CD14-positive monocyte (primary cell): ENCODE measurements around the gene TMEM14A. TPM values are rescaled to one million over a fixed set of nuclear protein-coding genes. Genes with fewer than 3 reads are reported as not detected.

Experiments
- DNase-seq, 3 donors: peaks; one replicate each; pipeline ENCODE4 v3.0.0-alpha.2; 2011 to 2022
- H2AFZ ChIP-seq: 2 replicates; pipeline ENCODE4 v1.6.0; 2012; ENCODE audit warnings: mild to moderate bottlenecking, low read depth, low read length, inconsistent platforms; ENCODE audit not compliant: insufficient read depth, poor library complexity, severe bottlenecking
- H3K27ac ChIP-seq, 2 donors: 1 replicate in 1 of 2; 2 replicates in 1 of 2; pipeline ENCODE4 v1.5.1; 2012 to 2013; ENCODE audit warnings: low read length in 2 of 2, control low read depth in 1 of 2, inconsistent platforms in 1 of 2, low read depth in 1 of 2, mild to moderate bottlenecking in 1 of 2
- H3K27me3 ChIP-seq, 2 donors: one replicate each; pipeline versions ENCODE4 v1.6.0 to v1.6.1; 2011 to 2013; ENCODE audit warnings: low read length in 2 of 2; ENCODE audit not compliant: control insufficient read depth in 2 of 2, insufficient read depth in 2 of 2
- H3K36me3 ChIP-seq, 2 donors: replicated peaks in 1 of 2; 1 replicate in 1 of 2; 2 replicates in 1 of 2; pipeline versions ENCODE4 v1.5.1 to v1.6.1; 2012 to 2013; ENCODE audit warnings: low read length in 2 of 2, control low read depth in 1 of 2, inconsistent platforms in 1 of 2, mild to moderate bottlenecking in 1 of 2; ENCODE audit not compliant: insufficient read depth in 2 of 2, control insufficient read depth in 1 of 2
- H3K4me1 ChIP-seq, 2 donors: 1 replicate in 1 of 2; 2 replicates in 1 of 2; pipeline versions ENCODE4 v1.5.1 to v1.6.1; 2012 to 2013; ENCODE audit warnings: low read length in 2 of 2, control low read depth in 1 of 2, inconsistent platforms in 1 of 2, mild to moderate bottlenecking in 1 of 2, moderate library complexity in 1 of 2; ENCODE audit not compliant: insufficient read depth in 2 of 2, control insufficient read depth in 1 of 2
- H3K4me2 ChIP-seq: replicated peaks from 2 replicates; pipeline ENCODE3; 2012; ENCODE audit warnings: low read length, moderate library complexity, mild to moderate bottlenecking; ENCODE audit not compliant: poor library complexity, severe bottlenecking; ENCODE audit errors: extremely low read depth
- H3K4me3 ChIP-seq, 3 experiments: fragments of 200-600 bp in 1 of 3; sonication (generic) in 1 of 3; replicated peaks in 1 of 3; 1 replicate in 2 of 3; 2 replicates in 1 of 3; pipeline ENCODE4 v1.5.1; 2011 to 2013; ENCODE audit warnings: low read length in 3 of 3, mild to moderate bottlenecking in 3 of 3, control low read depth in 2 of 3, low read depth in 2 of 3, inconsistent platforms in 1 of 3, moderate library complexity in 1 of 3
- H3K79me2 ChIP-seq: 2 replicates; pipeline ENCODE4 v1.6.0; 2012; ENCODE audit warnings: mild to moderate bottlenecking, control low read depth, inconsistent platforms, low read length, moderate library complexity; ENCODE audit not compliant: insufficient read depth
- H3K9ac ChIP-seq: 2 replicates; pipeline ENCODE4 v1.6.0; 2017; ENCODE audit warnings: low read length, mild to moderate bottlenecking; ENCODE audit not compliant: insufficient read depth, poor library complexity, severe bottlenecking
- H3K9me3 ChIP-seq, 2 donors: replicated peaks in 1 of 2; 1 replicate in 1 of 2; 2 replicates in 1 of 2; pipeline versions ENCODE4 v1.5.1 to v1.6.1; 2012 to 2013; ENCODE audit warnings: low read length in 2 of 2, control low read depth in 1 of 2; ENCODE audit not compliant: control insufficient read depth in 1 of 2, insufficient read depth in 1 of 2
- H4K20me1 ChIP-seq: 2 replicates; pipeline ENCODE4 v1.6.0; 2012; ENCODE audit warnings: mild to moderate bottlenecking, low read length, control low read depth, moderate library complexity; ENCODE audit not compliant: insufficient read depth
- H3K27ac Mint-ChIP-seq, 7 donors: one replicate each; pipeline ENCODE4 v1.8.0; 2020; ENCODE audit warnings: mild to moderate bottlenecking in 7 of 7, mixed read lengths in 7 of 7, moderate library complexity in 6 of 7, inconsistent platforms in 2 of 7
- H3K27me3 Mint-ChIP-seq, 3 donors: one replicate each; pipeline ENCODE4 v1.8.0; 2021 to 2022; ENCODE audit warnings: low read depth in 3 of 3, mild to moderate bottlenecking in 3 of 3, mixed read lengths in 3 of 3, moderate library complexity in 3 of 3, inconsistent platforms in 1 of 3
- H3K36me3 Mint-ChIP-seq, 2 donors: one replicate each; pipeline ENCODE4 v1.8.0; 2020; ENCODE audit warnings: mixed read lengths in 2 of 2, inconsistent platforms in 1 of 2, mild to moderate bottlenecking in 1 of 2
- H3K4me1 Mint-ChIP-seq: one replicate; pipeline ENCODE4 v1.8.0; 2020; ENCODE audit warnings: mild to moderate bottlenecking, mixed read lengths
- H3K4me3 Mint-ChIP-seq, 2 donors: one replicate each; pipeline ENCODE4 v1.8.0; 2020; ENCODE audit warnings: mild to moderate bottlenecking in 2 of 2, mixed read lengths in 2 of 2, moderate library complexity in 1 of 2
- H3K9me3 Mint-ChIP-seq, 7 donors: one replicate each; pipeline ENCODE4 v1.8.0; 2020 to 2022; ENCODE audit warnings: mixed read lengths in 7 of 7, mild to moderate bottlenecking in 6 of 7, moderate library complexity in 6 of 7, inconsistent platforms in 2 of 7
- WGBS: methylation state at CpG from one replicate; pipeline ENCODE4 v1.1.5; 2013; ENCODE audit warnings: missing lambda C conversion rate; ENCODE audit not compliant: insufficient coverage; 5-methylcytosine and 5-hydroxymethylcytosine counted together
- intact Hi-C, 2 donors: fragments of 100-400 bp; cut with micrococcal nuclease; formaldehyde crosslinking; loops; one replicate each; pipeline versions ENCODE4 v1.15.0 to v1.15.1; 2023
- polyA plus RNA-seq, 3 donors: library from polyadenylated mRNA; depleted of rRNA in 1 of 3; unstranded in 2 of 3; stranded (reverse) in 1 of 3; fragments of 300-500 nt in 2 of 3; fragments of >200 nt in 1 of 3; fragmentation: Illumina TruSeq in 2 of 3; gene quantifications; 1 replicate in 2 of 3; 2 replicates in 1 of 3; pipeline ENCODE4 v1.2.3, GENCODE V29; 2012 to 2021
- TF ChIP-seq, protein P1 (sequence below): fragments of 200-600 bp; IDR thresholded peaks from one replicate; pipeline ENCODE4 v1.8.0; 2022; ENCODE audit warnings: antibody characterized with exemption, mild to moderate bottlenecking

TMEM14A gene
- polyA plus RNA-seq, 3 donors = 0.08 to 0.23 (median 0.20) TPM

DNA sequence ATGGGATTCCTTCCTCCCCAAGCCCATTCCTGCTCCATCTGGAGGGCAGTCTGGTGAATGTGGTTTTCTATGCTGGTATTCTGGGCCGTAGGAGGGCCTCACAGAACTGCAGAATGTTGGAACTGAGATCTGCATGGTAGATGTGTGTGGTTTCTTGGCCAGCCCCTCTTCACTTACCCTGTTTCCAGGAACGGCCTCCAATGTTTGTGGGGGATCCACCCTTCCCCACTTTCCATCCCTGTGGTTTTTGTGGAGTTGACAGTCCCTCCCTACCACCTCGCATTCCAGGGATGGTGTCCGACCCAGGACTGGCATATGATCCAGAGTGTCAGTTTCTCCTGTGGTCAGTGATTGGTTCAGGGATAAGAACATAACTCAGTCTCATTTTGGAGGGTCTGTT is 26.7 kb upstream of the TMEM14A start:
- no peak overlapping the region for H3K27ac Mint-ChIP-seq
- no peaks in the 10 kb centered on the region for H3K36me3 Mint-ChIP-seq
- no peak overlapping the region for H3K4me3 Mint-ChIP-seq
- peaks cover 0 to 2% (median 0%) of the 10 kb centered on the region in 7 donors for H3K9me3 Mint-ChIP-seq
- DNase-seq = no peak
- Histone ChIP-seq H3K9me3 (no peaks in the 10 kb centered on the region), H3K9ac (no peak overlapping the region), H2AFZ (no peak overlapping the region), H4K20me1 (no peaks in the 10 kb centered on the region), H3K27ac (no peak overlapping the region), H3K36me3 (no peaks in the 10 kb centered on the region), H3K4me2 (no peak overlapping the region), H3K4me1 (peaks cover 3 to 9% of the 10 kb centered on the region in 2 donors), H3K79me2 (no peaks in the 10 kb centered on the region), H3K27me3 (peaks cover 0 to 2% of the 10 kb centered on the region in 2 donors), H3K4me3 (no peak overlapping the region)
- H3K27me3 Mint-ChIP-seq = peaks cover 8 to 14% (median 11%) of the 10 kb centered on the region in 3 donors
- intact Hi-C loops = no loop called here
- peaks cover 21% of the 10 kb centered on the region for H3K4me1 Mint-ChIP-seq
- TF ChIP-seq, protein P1, sequence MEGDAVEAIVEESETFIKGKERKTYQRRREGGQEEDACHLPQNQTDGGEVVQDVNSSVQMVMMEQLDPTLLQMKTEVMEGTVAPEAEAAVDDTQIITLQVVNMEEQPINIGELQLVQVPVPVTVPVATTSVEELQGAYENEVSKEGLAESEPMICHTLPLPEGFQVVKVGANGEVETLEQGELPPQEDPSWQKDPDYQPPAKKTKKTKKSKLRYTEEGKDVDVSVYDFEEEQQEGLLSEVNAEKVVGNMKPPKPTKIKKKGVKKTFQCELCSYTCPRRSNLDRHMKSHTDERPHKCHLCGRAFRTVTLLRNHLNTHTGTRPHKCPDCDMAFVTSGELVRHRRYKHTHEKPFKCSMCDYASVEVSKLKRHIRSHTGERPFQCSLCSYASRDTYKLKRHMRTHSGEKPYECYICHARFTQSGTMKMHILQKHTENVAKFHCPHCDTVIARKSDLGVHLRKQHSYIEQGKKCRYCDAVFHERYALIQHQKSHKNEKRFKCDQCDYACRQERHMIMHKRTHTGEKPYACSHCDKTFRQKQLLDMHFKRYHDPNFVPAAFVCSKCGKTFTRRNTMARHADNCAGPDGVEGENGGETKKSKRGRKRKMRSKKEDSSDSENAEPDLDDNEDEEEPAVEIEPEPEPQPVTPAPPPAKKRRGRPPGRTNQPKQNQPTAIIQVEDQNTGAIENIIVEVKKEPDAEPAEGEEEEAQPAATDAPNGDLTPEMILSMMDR = no peak
- WGBS = 83% methylated on average over 1 of the region's 4 CpGs

DNA sequence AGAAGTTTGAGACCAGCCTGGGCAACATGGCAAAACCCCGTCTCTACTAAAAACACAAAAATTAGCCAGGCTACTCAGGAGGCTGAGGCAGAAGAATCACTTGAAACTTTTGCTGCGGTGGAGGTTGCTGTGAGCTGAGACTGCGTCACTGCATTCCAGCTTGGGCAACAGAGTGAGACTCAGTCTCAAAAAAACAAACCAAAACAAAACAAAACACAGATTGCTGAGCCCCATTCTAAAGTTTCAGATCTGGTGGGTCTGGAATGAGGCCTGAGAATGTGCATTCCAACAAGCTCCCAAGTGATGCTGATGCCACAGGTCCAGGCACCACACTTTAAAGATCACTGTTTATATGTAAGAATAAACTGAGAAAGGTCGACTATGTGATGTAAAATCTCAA is 24.9 kb upstream of the TMEM14A start:
- DNase-seq = no peak
- no peak overlapping the region for H3K4me3 ChIP-seq
- H3K79me2 ChIP-seq = no peaks in the 10 kb centered on the region
- TF ChIP-seq, protein P1 = no peak
- WGBS = 92% methylated on average over 3 of the region's 4 CpGs
- H3K4me1 Mint-ChIP-seq = peaks cover 15% of the 10 kb centered on the region
- H3K27me3 Mint-ChIP-seq = peaks cover 7 to 10% (median 8%) of the 10 kb centered on the region in 3 donors
- H3K9me3 Mint-ChIP-seq = peaks cover 0 to 2% (median 0%) of the 10 kb centered on the region in 7 donors
- H3K36me3 Mint-ChIP-seq = no peaks in the 10 kb centered on the region
- no peaks in the 10 kb centered on the region for H4K20me1 ChIP-seq
- H3K9ac ChIP-seq = no peak overlapping the region
- no peaks in the 10 kb centered on the region for H3K36me3 ChIP-seq
- H2AFZ ChIP-seq = no peak overlapping the region
- no peaks in the 10 kb centered on the region for H3K9me3 ChIP-seq
- H3K27ac Mint-ChIP-seq = no peak overlapping the region
- no peaks in the 10 kb centered on the region for H3K27me3 ChIP-seq
- no peak overlapping the region for H3K27ac ChIP-seq
- H3K4me2 ChIP-seq = no peak overlapping the region
- no peak overlapping the region for H3K4me3 Mint-ChIP-seq
- intact Hi-C loops = no loop called here
- H3K4me1 ChIP-seq = peaks cover 3 to 9% of the 10 kb centered on the region in 2 donors
